VCaP (cell line): ENCODE measurements around the gene SLC24A3.

Experiments used
- H3K27ac ChIP-seq: fragments of 450-650 bp; 2 replicates; pipeline ENCODE4 v1.5.1; 2017
- TF ChIP-seq, protein P1 (sequence below): fragments of 450-650 bp; conservative IDR thresholded peaks from 2 replicates; pipeline ENCODE4 v1.5.1; 2017; ENCODE audit warnings: mild to moderate bottlenecking, moderate library complexity

Gene SLC24A3

GRCh38 chr20:19615629-19616028, 403.2 kb downstream of the SLC24A3 start:
- TF ChIP-seq, protein P1, sequence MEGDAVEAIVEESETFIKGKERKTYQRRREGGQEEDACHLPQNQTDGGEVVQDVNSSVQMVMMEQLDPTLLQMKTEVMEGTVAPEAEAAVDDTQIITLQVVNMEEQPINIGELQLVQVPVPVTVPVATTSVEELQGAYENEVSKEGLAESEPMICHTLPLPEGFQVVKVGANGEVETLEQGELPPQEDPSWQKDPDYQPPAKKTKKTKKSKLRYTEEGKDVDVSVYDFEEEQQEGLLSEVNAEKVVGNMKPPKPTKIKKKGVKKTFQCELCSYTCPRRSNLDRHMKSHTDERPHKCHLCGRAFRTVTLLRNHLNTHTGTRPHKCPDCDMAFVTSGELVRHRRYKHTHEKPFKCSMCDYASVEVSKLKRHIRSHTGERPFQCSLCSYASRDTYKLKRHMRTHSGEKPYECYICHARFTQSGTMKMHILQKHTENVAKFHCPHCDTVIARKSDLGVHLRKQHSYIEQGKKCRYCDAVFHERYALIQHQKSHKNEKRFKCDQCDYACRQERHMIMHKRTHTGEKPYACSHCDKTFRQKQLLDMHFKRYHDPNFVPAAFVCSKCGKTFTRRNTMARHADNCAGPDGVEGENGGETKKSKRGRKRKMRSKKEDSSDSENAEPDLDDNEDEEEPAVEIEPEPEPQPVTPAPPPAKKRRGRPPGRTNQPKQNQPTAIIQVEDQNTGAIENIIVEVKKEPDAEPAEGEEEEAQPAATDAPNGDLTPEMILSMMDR = no peak
- H3K27ac ChIP-seq = no peak overlapping the region

DNA sequence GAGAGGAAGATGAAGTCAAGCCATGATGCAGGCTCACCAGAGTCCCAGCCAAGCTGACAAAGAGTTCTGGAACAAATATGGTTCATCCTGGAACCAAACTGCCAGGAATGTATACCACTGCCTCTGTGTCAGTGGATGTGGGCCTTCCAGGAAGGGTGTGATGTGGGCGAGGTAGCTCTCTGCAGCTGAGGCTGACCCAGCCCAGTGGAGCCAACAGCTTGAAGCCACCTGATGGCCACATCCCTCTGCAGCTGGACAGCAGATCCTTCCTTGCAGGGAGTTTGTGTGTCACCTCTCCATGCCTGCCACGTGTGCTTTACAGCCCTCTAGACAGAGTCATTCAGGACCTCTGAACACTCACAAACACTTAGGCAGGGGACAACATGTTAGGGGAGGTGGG, 403.6 kb downstream of the SLC24A3 start:
- TF ChIP-seq, protein P1 = no peak
- no peak overlapping the region for H3K27ac ChIP-seq

- H3K27ac ChIP-seq = no peak overlapping the region
- TF ChIP-seq, protein P1 = no peak
Observed at GRCh38 chr20:19616620-19617019, 404.2 kb downstream of the SLC24A3 start.

DNA sequence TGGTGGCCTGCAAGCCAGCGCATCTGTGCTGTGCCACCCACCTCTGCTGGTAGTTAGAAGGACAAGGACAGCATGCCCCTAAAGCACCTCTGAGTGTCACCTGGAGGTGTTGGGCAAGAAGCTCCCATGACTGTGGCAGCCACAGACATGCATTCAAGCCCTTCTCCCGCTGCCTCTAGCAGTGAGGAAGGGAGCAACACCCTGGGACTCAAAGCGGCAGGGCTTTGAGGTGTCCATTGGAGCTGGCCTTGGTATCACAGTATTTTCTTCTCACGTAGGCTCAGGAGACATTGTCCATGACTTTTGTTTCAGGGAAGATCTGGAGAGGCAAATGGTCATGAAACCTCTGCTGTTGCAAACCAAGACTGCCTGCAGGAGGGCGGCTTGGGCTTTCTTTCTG, 404.8 kb downstream of the SLC24A3 start:
- TF ChIP-seq, protein P1 = no peak

GRCh38 chr20:19618711-19619110, 406.3 kb downstream of the SLC24A3 start:
- TF ChIP-seq, protein P1 = no peak

More for the DNA sequence above, 404.8 kb downstream of the SLC24A3 start:
- H3K27ac ChIP-seq = no peak overlapping the region

GRCh38 chr20:19619904-19620430, 407.5 kb downstream of the SLC24A3 start:
- TF ChIP-seq, protein P1 = no peak
- H3K27ac ChIP-seq = no peak overlapping the region

More at GRCh38 chr20:19618711-19619110, 406.3 kb downstream of the SLC24A3 start:
- H3K27ac ChIP-seq = no peak overlapping the region

- H3K27ac ChIP-seq = no peak overlapping the region
- TF ChIP-seq, protein P1 = no peak
Observed at GRCh38 chr20:19620446-19620845, 408.0 kb downstream of the SLC24A3 start.
